ENCODE data around the gene NCCRP1. TPM values are rescaled to one million over a fixed set of nuclear protein-coding genes. Genes with fewer than 3 reads are reported as not detected.

The NCCRP1 gene
- total RNA-seq, 3 donors from 2014 or later, result 0.66 to 2.9 TPM; not detected in 1

- Histone ChIP-seq H3K9me3 (no peaks in the 10 kb centered on the region), H3K27ac (no peak overlapping the region), H3K27me3 (no peaks in the 10 kb centered on the region), H3K4me3 (no peak overlapping the region), H3K36me3 (no peaks in the 10 kb centered on the region), H3K4me1 (peaks cover 0 to 12% of the 10 kb centered on the region in 2 donors)
- no peak for TF ChIP-seq CTCF (IDR thresholded peaks at IDR 0.05)
- no peak for TF ChIP-seq POLR2A (IDR thresholded peaks at IDR 0.05)
- no peak for TF ChIP-seq POLR2AphosphoS5 (IDR thresholded peaks at IDR 0.05)
- DNase-seq (ENCODE audit: low spot score in 2 of 2), result no peak
- intact Hi-C loops (cut with DNase I; ENCODE audit: low total_unique reads), result no loop called here
Observed at GRCh38 chr19:39171479-39172465, 25.0 kb upstream of the NCCRP1 start.

GRCh38 chr19:39172700-39173501, 23.9 kb upstream of the NCCRP1 start:
- H3K4me1 ChIP-seq, result peaks cover 0 to 3% of the 10 kb centered on the region in 2 donors
- DNase-seq (ENCODE audit: low spot score in 2 of 2), result no peak
- H3K36me3 ChIP-seq, result no peaks in the 10 kb centered on the region
- H3K9me3 ChIP-seq, result no peaks in the 10 kb centered on the region
- intact Hi-C loops (cut with DNase I; ENCODE audit: low total_unique reads), result no loop called here
- H3K27ac ChIP-seq, result no peak overlapping the region
- H3K4me3 ChIP-seq, result no peak overlapping the region
- no peaks in the 10 kb centered on the region for H3K27me3 ChIP-seq
- TF ChIP-seq POLR2AphosphoS5 (IDR thresholded peaks at IDR 0.05) (no peak), CTCF (IDR thresholded peaks at IDR 0.05) (no peak), POLR2A (IDR thresholded peaks at IDR 0.05) (no peak)

- Histone ChIP-seq H3K36me3 (peaks cover 6% of the 10 kb centered on the region), H3K9me3 (no peaks in the 10 kb centered on the region), H3K27ac (no peak overlapping the region), H3K27me3 (no peaks in the 10 kb centered on the region), H3K4me3 (no peak overlapping the region), H3K4me1 (no peaks in the 10 kb centered on the region)
- TF ChIP-seq POLR2AphosphoS5 (IDR thresholded peaks at IDR 0.05) (no peak), CTCF (IDR thresholded peaks at IDR 0.05) (no peak), POLR2A (IDR thresholded peaks at IDR 0.05) (no peak)
- intact Hi-C loops (cut with DNase I; ENCODE audit: low total_unique reads), result no loop called here
- DNase-seq (ENCODE audit: low spot score in 2 of 2), result no peak
Observed at GRCh38 chr19:39173502-39173991, 23.2 kb upstream of the NCCRP1 start.

- intact Hi-C loops (cut with DNase I; ENCODE audit: low total_unique reads), result no loop called here
- no peaks in the 10 kb centered on the region for H3K9me3 ChIP-seq
- TF ChIP-seq CTCF (IDR thresholded peaks at IDR 0.05) (no peak), POLR2A (IDR thresholded peaks at IDR 0.05) (no peak), POLR2AphosphoS5 (IDR thresholded peaks at IDR 0.05) (no peak)
- no peak for DNase-seq (ENCODE audit: low spot score in 2 of 2)
- no peak overlapping the region for H3K27ac ChIP-seq
- no peak overlapping the region for H3K4me3 ChIP-seq
- H3K4me1 ChIP-seq, result no peaks in the 10 kb centered on the region
- H3K27me3 ChIP-seq, result no peaks in the 10 kb centered on the region
- peaks cover 9% of the 10 kb centered on the region for H3K36me3 ChIP-seq
Observed at GRCh38 chr19:39174142-39174541, 22.6 kb upstream of the NCCRP1 start.
